HUDEP-2 (cell line): Measurements from ENCODE around the gene SLC12A7.

Experiments used
- DNase-seq, 76 experiments: peaks; one replicate each; lab custom pipeline; 2025; ENCODE audit not compliant: unreplicated experiment in 76 of 76; lab: John Stamatoyannopoulos, UW

Gene SLC12A7

GRCh38 chr5:1012313-1012841, 99.5 kb downstream of the SLC12A7 start:
- DNase-seq = no peak

DNA sequence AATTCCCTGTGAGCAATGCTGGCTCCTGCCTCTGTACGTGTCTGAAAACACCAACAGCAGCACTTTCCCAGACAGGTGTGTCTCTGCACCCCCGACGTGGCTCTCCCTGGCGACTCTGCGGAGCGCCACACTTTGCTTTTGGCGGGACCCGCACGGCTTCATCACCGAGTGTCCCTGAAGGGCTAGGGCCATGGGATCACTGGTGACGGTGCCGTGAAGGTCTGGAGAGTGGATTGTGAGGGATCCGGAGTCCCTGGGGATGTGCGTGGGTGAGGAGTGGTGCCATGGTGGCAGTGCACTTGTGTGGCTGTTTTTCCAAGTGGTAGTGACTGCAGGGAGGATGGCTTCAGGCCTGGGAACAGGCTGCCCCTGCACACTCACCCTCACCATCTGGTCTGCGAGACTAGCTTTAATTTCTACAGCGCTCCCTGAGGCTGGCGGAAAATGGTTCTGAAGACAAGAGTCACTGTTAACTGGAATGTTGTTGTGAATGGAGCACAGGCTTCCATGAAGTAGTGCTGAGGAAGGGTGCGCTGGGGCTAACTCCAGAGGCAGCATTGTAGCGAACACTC, 100.0 kb downstream of the SLC12A7 start:
- DNase-seq = no peak

- DNase-seq = peak in 12 of 76 experiments; percentile 5 to 39 (median 13)
Measured at GRCh38 chr5:1011226-1011631, 100.6 kb downstream of the SLC12A7 start.

DNA sequence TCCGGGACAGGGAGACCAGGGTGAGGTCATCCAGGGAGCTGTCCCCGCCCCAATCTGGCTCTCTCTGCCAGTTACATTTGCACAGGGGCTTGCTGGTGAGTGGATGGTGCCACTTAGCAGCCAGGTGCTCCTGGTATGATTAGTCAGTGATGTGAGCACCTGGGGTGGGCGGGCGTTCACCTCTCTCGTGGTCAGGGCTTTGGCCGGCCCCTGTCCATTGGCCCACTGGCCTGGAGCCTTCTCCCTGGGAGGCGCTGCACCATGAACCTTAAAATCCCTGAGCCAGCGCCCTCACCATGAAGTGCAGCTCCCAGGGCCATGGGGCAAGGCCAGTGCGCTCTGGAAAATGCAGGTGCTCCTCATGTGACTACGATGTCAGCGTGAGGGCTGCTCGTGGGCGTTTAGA, 101.2 kb downstream of the SLC12A7 start:
- DNase-seq = no peak

- DNase-seq = no peak
Measured at GRCh38 chr5:1010181-1010510, 101.7 kb downstream of the SLC12A7 start.

DNA sequence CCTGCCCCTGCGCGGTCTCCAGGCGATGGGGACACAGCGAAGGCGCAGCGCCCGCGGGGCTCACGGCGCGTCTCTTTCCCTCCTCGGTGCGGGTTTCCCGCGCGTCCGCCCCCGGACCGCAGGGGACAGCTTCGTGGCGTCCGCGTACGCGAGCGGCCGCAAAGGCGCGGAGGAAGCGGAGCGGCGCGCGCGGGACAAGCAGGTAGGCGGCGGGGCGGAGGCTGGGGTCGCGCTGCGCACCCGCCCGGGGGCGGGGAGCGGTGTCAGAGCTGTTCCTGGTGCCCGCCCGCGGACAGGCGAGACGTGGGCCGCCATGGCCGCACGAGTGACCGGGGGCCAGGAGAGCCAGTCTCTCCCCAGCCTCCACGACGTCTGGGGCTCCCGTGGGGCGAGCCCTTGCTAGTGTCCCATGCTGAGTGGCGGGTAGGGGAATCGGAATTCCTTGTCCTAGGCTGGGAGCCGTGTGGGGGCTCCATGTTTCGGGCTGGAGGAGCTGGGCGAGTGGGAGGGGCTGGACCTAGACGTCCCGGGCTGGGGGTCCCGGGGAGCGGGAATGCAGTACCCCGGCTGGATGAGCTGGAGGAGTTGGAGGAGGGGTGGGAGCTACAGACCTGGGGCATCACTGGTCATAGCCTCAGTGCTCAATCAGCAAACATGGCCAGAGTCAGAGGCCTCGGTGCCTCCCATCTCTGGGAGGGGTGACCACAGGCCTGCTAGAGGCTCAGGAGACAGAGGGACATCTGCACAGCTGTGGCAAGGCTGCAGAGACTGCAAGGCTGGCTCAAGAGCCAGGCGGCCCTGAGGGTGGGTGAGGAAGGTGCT, 102.3 kb downstream of the SLC12A7 start:
- DNase-seq = no peak

- peak in 2 of 76 experiments; percentile 5 to 14 for DNase-seq
Measured at GRCh38 chr5:1008451-1009358, 103.2 kb downstream of the SLC12A7 start, which contains the start of gene NKD2. Gene NKD2, plus strand, starts transcription at chr5:1008802. Its CDS starts 256 bp downstream, at chr5:1009058.

GRCh38 chr5:1007681-1008450, 104.0 kb downstream of the SLC12A7 start:
- no peak for DNase-seq

- DNase-seq = no peak
Measured at GRCh38 chr5:1007221-1007680, 104.6 kb downstream of the SLC12A7 start.

GRCh38 chr5:1006656-1007071, 105.2 kb downstream of the SLC12A7 start:
- no peak for DNase-seq

DNA sequence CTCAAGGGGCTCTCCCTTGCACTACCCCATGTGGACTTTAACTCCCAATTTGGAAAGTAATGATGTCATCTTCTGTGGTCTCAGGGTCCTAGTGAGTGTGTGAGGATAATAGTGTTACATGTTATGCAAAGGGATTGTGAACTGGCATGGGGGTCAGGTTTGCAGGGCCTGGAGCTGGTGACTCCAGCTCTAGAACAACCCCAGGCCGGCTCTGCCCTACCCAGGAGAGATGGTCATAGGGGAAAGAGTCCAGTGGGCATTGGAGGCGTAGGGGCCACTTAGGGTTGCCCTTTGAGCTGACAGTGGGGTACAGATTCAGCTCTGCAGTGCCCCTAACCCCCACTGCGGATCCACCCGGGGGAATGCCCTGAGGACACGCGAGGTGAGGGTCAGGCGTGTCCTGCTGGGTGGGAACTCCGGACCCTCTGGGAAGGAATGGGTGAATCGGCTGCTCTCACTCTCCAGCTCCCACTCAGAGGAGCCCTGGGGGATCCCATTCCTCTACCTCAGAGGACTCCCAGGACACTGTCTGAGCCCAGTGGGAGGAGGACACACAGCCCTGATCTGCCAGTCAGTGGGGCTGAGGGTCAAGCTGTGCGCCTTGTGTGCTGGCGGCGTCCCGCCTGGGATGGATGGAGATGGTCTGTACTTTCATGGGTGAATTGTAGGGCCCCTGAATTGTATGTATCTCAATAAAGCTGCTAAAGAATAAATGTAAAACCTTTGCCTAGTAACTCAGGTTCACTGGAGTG, 105.8 kb downstream of the SLC12A7 start:
- DNase-seq = no peak

DNA sequence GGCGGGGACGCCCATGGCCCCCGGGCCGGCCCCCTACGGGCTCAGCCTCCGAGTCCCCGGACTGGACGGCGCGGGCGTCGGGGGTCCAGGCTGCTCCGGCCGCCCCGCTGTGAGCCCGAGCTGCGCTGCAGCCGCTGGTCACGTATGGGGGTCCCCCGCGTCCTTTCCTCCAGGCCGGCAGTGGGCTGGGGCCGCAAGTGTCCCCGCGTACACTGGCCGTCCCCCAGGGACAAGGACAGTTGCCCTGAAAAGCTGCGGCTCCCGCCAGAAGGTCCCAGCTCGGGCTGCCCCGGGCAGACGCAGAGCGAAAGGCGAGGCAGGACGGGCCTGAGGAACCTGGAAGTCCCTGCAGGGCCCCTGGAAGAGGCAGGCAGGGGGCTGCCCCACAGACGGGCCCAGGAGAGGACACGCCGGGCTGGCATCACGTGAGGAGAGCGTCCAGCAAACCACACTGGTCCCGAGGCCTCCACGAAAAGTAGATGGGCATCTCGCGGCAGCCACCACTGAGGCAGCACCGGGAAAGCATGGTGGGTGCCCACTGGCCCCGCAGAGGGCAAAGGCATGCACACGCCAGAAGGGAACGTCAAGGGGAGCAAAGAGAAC, 106.5 kb downstream of the SLC12A7 start:
- no peak for DNase-seq

- DNase-seq = peak in 69 of 76 experiments; percentile 8 to 80 (median 50)
Measured at GRCh38 chr5:1004461-1005248, 107.2 kb downstream of the SLC12A7 start.

- no peak for DNase-seq
Measured at GRCh38 chr5:1003296-1003937, 108.4 kb downstream of the SLC12A7 start.

GRCh38 chr5:1002836-1003235, 109.0 kb downstream of the SLC12A7 start:
- no peak for DNase-seq

DNA sequence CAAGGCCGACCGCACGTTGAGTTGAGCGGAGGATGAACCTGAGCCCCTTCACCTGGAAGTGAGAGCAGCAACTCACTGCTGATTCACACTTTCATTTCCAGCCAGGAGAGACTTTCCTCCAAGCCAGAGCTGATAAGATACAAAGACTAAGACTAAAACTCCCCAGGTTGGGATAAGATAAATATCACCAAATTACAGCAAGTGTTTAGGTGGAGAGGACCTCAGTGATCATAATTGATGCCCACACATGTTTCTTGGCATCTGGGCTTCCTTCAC, 109.7 kb downstream of the SLC12A7 start:
- DNase-seq = no peak

GRCh38 chr5:1001406-1002270, 110.2 kb downstream of the SLC12A7 start:
- no peak for DNase-seq
